BE2C (cell line): Measurements from ENCODE around the gene CSNK1D.

ENCODE experiments used
- DNase-seq: peaks from one replicate; pipeline ENCODE4 v3.0.0-alpha.2; 2020
- H3K27me3 ChIP-seq: fragments of 250-450 bp; sonication (Bioruptor Pico); 2 replicates; pipeline ENCODE4 v1.5.1; 2020; ENCODE audit warnings: mild to moderate bottlenecking
- H3K36me3 ChIP-seq: fragments of 250-450 bp; sonication (Bioruptor Pico); 2 replicates; pipeline ENCODE4 v1.5.1; 2020; ENCODE audit warnings: mild to moderate bottlenecking
- H3K4me1 ChIP-seq: fragments of 250-450 bp; sonication (Bioruptor Pico); 2 replicates; pipeline ENCODE4 v1.5.1; 2020
- H3K4me3 ChIP-seq: 2 replicates; pipeline ENCODE4 v1.5.1; 2011; ENCODE audit warnings: low read depth, low read length
- H3K9me3 ChIP-seq: fragments of 250-450 bp; sonication (Bioruptor Pico); 2 replicates; pipeline ENCODE4 v1.5.1; 2020
- TF ChIP-seq, protein P1 (sequence below): IDR thresholded peaks from 2 replicates; pipeline ENCODE4 v1.5.1; 2012; ENCODE audit warnings: mild to moderate bottlenecking, low read depth, low read length

CSNK1D gene

GRCh38 chr17:82236142-82236971 lies 37.1 kb downstream of the CSNK1D start:
- no peak overlapping the region for H3K4me3 ChIP-seq
- peaks cover 39% of the 10 kb centered on the region for H3K4me1 ChIP-seq
- TF ChIP-seq, protein P1, sequence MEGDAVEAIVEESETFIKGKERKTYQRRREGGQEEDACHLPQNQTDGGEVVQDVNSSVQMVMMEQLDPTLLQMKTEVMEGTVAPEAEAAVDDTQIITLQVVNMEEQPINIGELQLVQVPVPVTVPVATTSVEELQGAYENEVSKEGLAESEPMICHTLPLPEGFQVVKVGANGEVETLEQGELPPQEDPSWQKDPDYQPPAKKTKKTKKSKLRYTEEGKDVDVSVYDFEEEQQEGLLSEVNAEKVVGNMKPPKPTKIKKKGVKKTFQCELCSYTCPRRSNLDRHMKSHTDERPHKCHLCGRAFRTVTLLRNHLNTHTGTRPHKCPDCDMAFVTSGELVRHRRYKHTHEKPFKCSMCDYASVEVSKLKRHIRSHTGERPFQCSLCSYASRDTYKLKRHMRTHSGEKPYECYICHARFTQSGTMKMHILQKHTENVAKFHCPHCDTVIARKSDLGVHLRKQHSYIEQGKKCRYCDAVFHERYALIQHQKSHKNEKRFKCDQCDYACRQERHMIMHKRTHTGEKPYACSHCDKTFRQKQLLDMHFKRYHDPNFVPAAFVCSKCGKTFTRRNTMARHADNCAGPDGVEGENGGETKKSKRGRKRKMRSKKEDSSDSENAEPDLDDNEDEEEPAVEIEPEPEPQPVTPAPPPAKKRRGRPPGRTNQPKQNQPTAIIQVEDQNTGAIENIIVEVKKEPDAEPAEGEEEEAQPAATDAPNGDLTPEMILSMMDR = peak; percentile 89
- H3K36me3 ChIP-seq = peaks cover 19% of the 10 kb centered on the region
- H3K9me3 ChIP-seq = no peaks in the 10 kb centered on the region
- peak; percentile 86 for DNase-seq
- H3K27me3 ChIP-seq = no peaks in the 10 kb centered on the region

DNA sequence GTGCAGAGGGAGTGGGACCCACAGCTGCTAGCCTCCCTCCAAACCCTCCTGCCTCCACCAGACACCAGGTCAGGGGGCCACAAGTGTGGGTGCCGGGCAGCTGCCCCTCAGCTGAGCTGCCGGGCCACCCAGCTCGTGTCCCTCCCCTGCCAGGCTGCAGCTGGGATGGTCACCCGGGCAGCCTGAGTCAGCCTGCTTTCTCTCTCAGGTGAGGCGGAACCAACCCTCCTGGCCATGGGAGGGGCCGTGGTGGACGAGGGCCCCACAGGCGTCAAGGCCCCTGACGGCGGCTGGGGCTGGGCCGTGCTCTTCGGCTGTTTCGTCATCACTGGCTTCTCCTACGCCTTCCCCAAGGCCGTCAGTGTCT lies 37.7 kb downstream of the CSNK1D start:
- TF ChIP-seq, protein P1 = no peak
- Histone ChIP-seq H3K27me3 (no peaks in the 10 kb centered on the region), H3K4me3 (no peak overlapping the region), H3K9me3 (no peaks in the 10 kb centered on the region), H3K36me3 (peaks cover 14% of the 10 kb centered on the region), H3K4me1 (peaks cover 33% of the 10 kb centered on the region)
- peak; percentile 15 for DNase-seq

- H3K27me3 ChIP-seq = no peaks in the 10 kb centered on the region
- peaks cover 9% of the 10 kb centered on the region for H3K36me3 ChIP-seq
- no peak for DNase-seq
- TF ChIP-seq, protein P1 = no peak
- no peaks in the 10 kb centered on the region for H3K9me3 ChIP-seq
- H3K4me1 ChIP-seq = peaks cover 27% of the 10 kb centered on the region
- no peak overlapping the region for H3K4me3 ChIP-seq
These were observed 38.3 kb downstream of the CSNK1D start for GRCh38 chr17:82235056-82235774.

- no peaks in the 10 kb centered on the region for H3K27me3 ChIP-seq
- TF ChIP-seq, protein P1 = no peak
- no peak overlapping the region for H3K4me3 ChIP-seq
- peaks cover 19% of the 10 kb centered on the region for H3K4me1 ChIP-seq
- peak; percentile 29 for DNase-seq
- H3K36me3 ChIP-seq = peaks cover 2% of the 10 kb centered on the region
- H3K9me3 ChIP-seq = no peaks in the 10 kb centered on the region
These were observed 39.1 kb downstream of the CSNK1D start for GRCh38 chr17:82234211-82235055.

DNA sequence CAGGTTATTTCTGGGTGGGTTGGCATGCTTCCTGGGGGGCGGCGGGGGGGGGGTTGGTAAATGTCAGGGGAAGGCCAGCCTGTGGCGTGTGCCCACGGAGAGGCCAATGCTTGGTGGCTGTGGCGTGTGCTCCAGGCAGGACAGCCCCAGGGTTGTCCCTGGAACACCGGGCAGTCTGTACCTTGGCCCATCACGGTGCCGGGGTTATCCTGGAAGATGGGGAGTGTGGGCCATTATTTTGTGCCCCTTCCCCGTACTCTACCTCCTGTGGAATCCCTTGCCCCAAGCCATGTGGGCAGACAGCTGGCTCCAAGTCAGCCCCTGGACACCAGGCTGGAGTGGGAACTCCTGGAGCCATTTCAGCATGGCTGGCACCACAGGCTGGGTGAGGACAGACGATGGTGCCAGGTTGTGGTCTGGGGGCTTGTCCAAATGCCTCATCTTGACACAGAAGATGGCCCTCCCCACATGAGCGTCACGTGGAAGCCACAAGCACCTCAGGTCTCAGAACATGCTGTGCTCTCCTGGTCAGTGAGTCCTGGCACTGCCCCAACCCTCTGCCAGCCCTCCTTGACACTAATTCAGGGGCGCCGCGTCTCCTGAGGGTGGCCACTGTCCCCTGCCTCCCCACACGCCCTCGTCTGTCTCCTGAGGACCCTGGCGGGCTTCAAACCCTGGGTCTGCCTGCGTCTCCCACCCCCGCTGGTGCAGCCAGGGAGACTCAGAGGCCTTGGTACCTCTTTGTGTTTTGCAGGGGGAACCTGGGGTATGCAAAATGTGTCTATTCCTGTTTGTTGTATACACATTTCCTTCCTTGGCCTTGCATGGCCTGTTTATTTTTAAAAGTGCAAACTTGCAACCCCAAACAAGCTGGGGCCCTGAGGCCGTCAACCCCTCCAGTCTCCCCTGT lies 40.4 kb downstream of the CSNK1D start:
- TF ChIP-seq, protein P1 = no peak
- Histone ChIP-seq H3K27me3 (peaks cover 12% of the 10 kb centered on the region), H3K9me3 (no peaks in the 10 kb centered on the region), H3K4me1 (peaks cover 18% of the 10 kb centered on the region), H3K36me3 (no peaks in the 10 kb centered on the region; the same call in 1 of the 2 replicates), H3K4me3 (no peak overlapping the region)
- no peak for DNase-seq
